Renal pelvis (tissue), 3 donors: ENCODE data around the gene RGS7. TPM values are rescaled to one million over a fixed set of nuclear protein-coding genes. Genes with fewer than 3 reads are reported as not detected.

ENCODE experiments used
- polyA plus RNA-seq, 3 donors: library from polyadenylated mRNA; unstranded; fragments of 120-200 nt; gene quantifications; one replicate each; pipeline ENCODE4 v1.2.1, GENCODE V29; 2013; ENCODE audit not compliant: insufficient read length in 3 of 3

The RGS7 gene
- polyA plus RNA-seq, 3 donors: 4.4 to 4.9 (median 4.6) TPM

Other genes with a start within 250 kb of the RGS7 start
- gene FH, start 162.6 kb upstream of the RGS7 start, polyA plus RNA-seq: 10 to 100 TPM; 93.1 to 97.9 (median 95.6) TPM
- gene KMO, start 175.2 kb upstream of the RGS7 start, polyA plus RNA-seq: 10 to 100 TPM; 18.2 to 27.6 (median 21.3) TPM